Fibroblast of mammary gland (primary cell): ENCODE results near the gene URB1.
"Not testable (repeated sequence)": the region's sequence is repeated elsewhere in the genome, so short reads cannot be mapped to it uniquely, and the experiment has no call there.

Experiments used
- DNase-seq: peaks from one replicate; pipeline ENCODE4 v3.0.0-alpha.2; 2010; ENCODE audit warnings: low read depth
- H3K4me3 ChIP-seq: 2 replicates; pipeline ENCODE4 v1.5.1; 2011; ENCODE audit warnings: low read depth, mild to moderate bottlenecking, low read length, moderate library complexity; ENCODE audit not compliant: control insufficient read depth
- CTCF ChIP-seq: conservative IDR thresholded peaks from 2 replicates; pipeline ENCODE4 v1.5.1; 2011; ENCODE audit warnings: low read depth, low read length, inconsistent platforms; ENCODE audit not compliant: control insufficient read depth, insufficient read depth

The URB1 gene

GRCh38 chr21:32392880-32393676 is at the start of gene URB1:
Gene URB1, minus strand, starts transcription at chr21:32393012. Its CDS starts 102 bp downstream, at chr21:32392910.
- no peak for TF ChIP-seq CTCF
- peak; percentile 71 for DNase-seq
- peak within 1 kb of the TSS; percentile 88 for H3K4me3 ChIP-seq

DNA sequence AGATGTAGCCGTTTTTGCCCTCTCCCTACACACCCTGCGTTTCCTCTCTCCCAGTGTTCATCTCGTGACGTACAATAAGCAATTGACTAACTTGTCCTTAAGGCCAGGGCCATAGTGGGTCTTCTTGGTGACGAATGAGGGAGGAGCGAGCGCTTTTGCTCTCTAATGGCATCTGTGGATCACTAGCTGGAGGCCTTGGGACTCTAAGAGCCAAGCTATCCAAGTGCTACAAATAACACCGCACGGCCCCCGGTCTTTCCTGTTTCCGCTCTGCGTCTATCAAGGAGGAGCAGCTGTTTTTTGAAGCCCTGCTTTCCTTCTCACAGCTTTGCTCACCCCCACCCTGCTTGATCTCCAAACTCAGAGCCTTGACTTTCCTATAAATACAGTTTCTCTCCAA is 44.9 kb upstream of the URB1 start:
- no peak for TF ChIP-seq CTCF
- no peak overlapping the region for H3K4me3 ChIP-seq
- DNase-seq = no peak

DNA sequence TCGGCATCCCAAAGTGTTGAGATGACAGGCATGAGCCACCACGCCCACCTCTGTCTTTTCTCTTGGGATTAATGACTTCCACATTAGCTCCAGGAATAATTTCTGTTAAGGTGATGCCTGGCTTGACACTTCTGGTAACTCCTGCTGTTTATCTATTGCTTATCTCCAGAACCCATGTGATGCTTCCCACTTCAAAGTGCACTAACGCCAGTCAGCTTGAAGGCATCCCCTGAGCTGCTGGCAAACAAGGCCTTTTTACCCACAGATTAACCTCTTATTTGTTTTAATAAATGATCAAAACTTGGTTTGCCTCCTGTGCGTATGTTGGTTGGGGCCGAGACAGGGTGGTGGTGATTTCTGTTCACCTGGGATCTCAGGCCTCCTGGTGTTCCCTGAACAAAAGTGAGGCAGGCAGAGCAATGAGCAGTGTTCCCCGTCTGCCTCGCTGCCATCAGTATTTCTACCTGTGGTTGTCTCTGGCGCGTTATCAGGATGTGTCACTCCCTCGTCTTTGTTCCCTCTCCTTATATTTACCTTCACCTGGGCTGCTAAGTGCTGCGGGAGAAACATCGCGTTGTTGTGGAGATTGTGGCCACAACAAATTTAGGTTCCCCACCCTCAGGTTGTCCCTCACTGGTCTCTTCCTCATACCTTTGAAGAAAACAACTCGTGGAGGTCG is 40.3 kb upstream of the URB1 start:
- H3K4me3 ChIP-seq, DNase-seq: not testable (repeated sequence)

GRCh38 chr21:32427958-32428623 is 35.3 kb upstream of the URB1 start:
- no peak overlapping the region for H3K4me3 ChIP-seq
- TF ChIP-seq CTCF = no peak
- DNase-seq = no peak

GRCh38 chr21:32426592-32427051 is 33.8 kb upstream of the URB1 start:
- no peak overlapping the region for H3K4me3 ChIP-seq

GRCh38 chr21:32426066-32426465 is 33.3 kb upstream of the URB1 start:
- no peak for DNase-seq
- H3K4me3 ChIP-seq = no peak overlapping the region
- TF ChIP-seq CTCF = no peak

More at GRCh38 chr21:32426592-32427051, 33.8 kb upstream of the URB1 start:
- DNase-seq = no peak
- no peak for TF ChIP-seq CTCF

- no peak overlapping the region for H3K4me3 ChIP-seq
- DNase-seq = no peak
- TF ChIP-seq CTCF = no peak
These were observed 32.8 kb upstream of the URB1 start for GRCh38 chr21:32425628-32426027.
